Stimulated activated CD8-positive, alpha-beta memory T cell treated with anti-CD3 and anti-CD28 coated beads, Interleukin-15, amount 100 ng/mL, for 48 hours (primary cell): ENCODE data around the gene PLEKHA6.

ENCODE experiments used
- DNase-seq, 2 donors: peaks; one replicate each; pipeline ENCODE4 v3.0.0-alpha.2; 2020; ENCODE audit warnings: low read depth in 2 of 2

Gene PLEKHA6

GRCh38 chr1:204357551-204358490, 1.9 kb downstream of the PLEKHA6 start:
- DNase-seq: no peak

- DNase-seq: no peak
These were observed 2.7 kb downstream of the PLEKHA6 start for GRCh38 chr1:204356997-204357396.

- DNase-seq: no peak
These were observed 3.8 kb downstream of the PLEKHA6 start for GRCh38 chr1:204355913-204356312.

- DNase-seq: no peak
These were observed 5.2 kb downstream of the PLEKHA6 start for GRCh38 chr1:204354579-204354978.

- no peak for DNase-seq
These were observed 6.4 kb downstream of the PLEKHA6 start for GRCh38 chr1:204353213-204353910.

- no peak for DNase-seq
These were observed 8.7 kb downstream of the PLEKHA6 start for GRCh38 chr1:204350857-204351573.

GRCh38 chr1:204350312-204350711, 9.4 kb downstream of the PLEKHA6 start:
- DNase-seq: no peak

GRCh38 chr1:204349602-204350001, 10.1 kb downstream of the PLEKHA6 start:
- DNase-seq: no peak

- no peak for DNase-seq
These were observed 11.0 kb downstream of the PLEKHA6 start for GRCh38 chr1:204348722-204349121.

- DNase-seq: no peak
These were observed 11.5 kb downstream of the PLEKHA6 start for GRCh38 chr1:204348242-204348641.

- no peak for DNase-seq
These were observed 13.6 kb downstream of the PLEKHA6 start for GRCh38 chr1:204345941-204346645.

- DNase-seq: no peak
These were observed 14.3 kb downstream of the PLEKHA6 start for GRCh38 chr1:204345438-204345841.

- no peak for DNase-seq
These were observed 14.9 kb downstream of the PLEKHA6 start for GRCh38 chr1:204344665-204345355.

GRCh38 chr1:204343802-204344201, 15.9 kb downstream of the PLEKHA6 start:
- DNase-seq: no peak

GRCh38 chr1:204343247-204343646, 16.5 kb downstream of the PLEKHA6 start:
- DNase-seq: no peak

- DNase-seq: no peak
These were observed 17.4 kb downstream of the PLEKHA6 start for GRCh38 chr1:204342310-204342709.

GRCh38 chr1:204341380-204341779, 18.3 kb downstream of the PLEKHA6 start:
- DNase-seq: no peak

GRCh38 chr1:204340081-204340889, 19.4 kb downstream of the PLEKHA6 start:
- DNase-seq: no peak

- no peak for DNase-seq
These were observed 20.2 kb downstream of the PLEKHA6 start for GRCh38 chr1:204339541-204339940.

- no peak for DNase-seq
These were observed 20.7 kb downstream of the PLEKHA6 start for GRCh38 chr1:204338997-204339396.
